ENCODE measurements around the gene DPP6.

- TF ChIP-seq SUZ12 (IDR thresholded peaks at IDR 0.05) (no peak), FOXM1 (IDR thresholded peaks at IDR 0.05; ENCODE audit: borderline replicate concordance) (no peak), NFRKB (IDR thresholded peaks at IDR 0.05) (no peak), FOXA1 (IDR thresholded peaks at IDR 0.05) (no peak), ARNT (IDR thresholded peaks at IDR 0.05) (no peak), SP1 (IDR thresholded peaks at IDR 0.05) (no peak), LEF1 (IDR thresholded peaks at IDR 0.05; ENCODE audit: borderline replicate concordance) (no peak), ZNF384 (IDR thresholded peaks at IDR 0.05) (no peak), TARDBP (IDR thresholded peaks at IDR 0.05) (no peak), ELF4 (IDR thresholded peaks at IDR 0.05) (no peak), FOXK2 (IDR thresholded peaks at IDR 0.05) (no peak)
Measured at GRCh38 chr7:154177584-154177983, 125.4 kb downstream of the DPP6 start.

All from HEK293T (cell line).